ENCODE data around the gene TMPRSS15.

- TF ChIP-seq CTCF (IDR thresholded peaks at IDR 0.05) (no peak), POLR2A (IDR thresholded peaks at IDR 0.05) (no peak)
Observed at GRCh38 chr21:18289876-18290275, 113.7 kb downstream of the TMPRSS15 start.
